GM06990 (cell line): ENCODE measurements around the gene PEX14.

Source experiments
- DNase-seq: peaks from one replicate; pipeline ENCODE4 v3.0.0-alpha.2; 2011; ENCODE audit not compliant: insufficient read length; ENCODE audit errors: extremely low read depth
- H3K27me3 ChIP-seq: replicated peaks from 2 replicates; pipeline ENCODE4 v1.6.0; 2011; ENCODE audit warnings: low read length; ENCODE audit not compliant: control insufficient read depth, insufficient read depth
- H3K36me3 ChIP-seq: 2 replicates; pipeline ENCODE4 v1.5.1; 2011; ENCODE audit warnings: low read length; ENCODE audit not compliant: control insufficient read depth, insufficient read depth
- H3K4me3 ChIP-seq: replicated peaks from 2 replicates; pipeline ENCODE4 v1.5.1; 2011; ENCODE audit warnings: low read depth, mild to moderate bottlenecking, control low read depth, low read length
- TF ChIP-seq, protein P1 (sequence below): IDR thresholded peaks from 2 replicates; pipeline ENCODE4 v1.5.1; 2011; ENCODE audit warnings: low read length, control low read depth, mild to moderate bottlenecking, inconsistent platforms; ENCODE audit not compliant: insufficient read depth, poor library complexity, severe bottlenecking

Gene PEX14

GRCh38 chr1:10608690-10609089, 133.9 kb downstream of the PEX14 start:
- TF ChIP-seq, protein P1, sequence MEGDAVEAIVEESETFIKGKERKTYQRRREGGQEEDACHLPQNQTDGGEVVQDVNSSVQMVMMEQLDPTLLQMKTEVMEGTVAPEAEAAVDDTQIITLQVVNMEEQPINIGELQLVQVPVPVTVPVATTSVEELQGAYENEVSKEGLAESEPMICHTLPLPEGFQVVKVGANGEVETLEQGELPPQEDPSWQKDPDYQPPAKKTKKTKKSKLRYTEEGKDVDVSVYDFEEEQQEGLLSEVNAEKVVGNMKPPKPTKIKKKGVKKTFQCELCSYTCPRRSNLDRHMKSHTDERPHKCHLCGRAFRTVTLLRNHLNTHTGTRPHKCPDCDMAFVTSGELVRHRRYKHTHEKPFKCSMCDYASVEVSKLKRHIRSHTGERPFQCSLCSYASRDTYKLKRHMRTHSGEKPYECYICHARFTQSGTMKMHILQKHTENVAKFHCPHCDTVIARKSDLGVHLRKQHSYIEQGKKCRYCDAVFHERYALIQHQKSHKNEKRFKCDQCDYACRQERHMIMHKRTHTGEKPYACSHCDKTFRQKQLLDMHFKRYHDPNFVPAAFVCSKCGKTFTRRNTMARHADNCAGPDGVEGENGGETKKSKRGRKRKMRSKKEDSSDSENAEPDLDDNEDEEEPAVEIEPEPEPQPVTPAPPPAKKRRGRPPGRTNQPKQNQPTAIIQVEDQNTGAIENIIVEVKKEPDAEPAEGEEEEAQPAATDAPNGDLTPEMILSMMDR = no peak
- no peak for DNase-seq
- Histone ChIP-seq H3K36me3 (no peaks in the 10 kb centered on the region; the same call in none of the 2 replicates), H3K27me3 (no peaks in the 10 kb centered on the region), H3K4me3 (no peak overlapping the region)

- no peak overlapping the region for H3K4me3 ChIP-seq
- TF ChIP-seq, protein P1 = no peak
- no peak for DNase-seq
- no peaks in the 10 kb centered on the region; the same call in 1 of the 2 replicates for H3K36me3 ChIP-seq
- H3K27me3 ChIP-seq = no peaks in the 10 kb centered on the region
These were observed 136.3 kb downstream of the PEX14 start for GRCh38 chr1:10610901-10611600.

GRCh38 chr1:10612436-10613160, 137.8 kb downstream of the PEX14 start:
- Histone ChIP-seq H3K36me3 (no peaks in the 10 kb centered on the region), H3K27me3 (no peaks in the 10 kb centered on the region), H3K4me3 (no peak overlapping the region)
- DNase-seq = no peak
- TF ChIP-seq, protein P1 = no peak

GRCh38 chr1:10613340-10613739, 138.6 kb downstream of the PEX14 start:
- no peak for DNase-seq
- TF ChIP-seq, protein P1 = no peak
- no peaks in the 10 kb centered on the region for H3K27me3 ChIP-seq
- no peak overlapping the region for H3K4me3 ChIP-seq
- peaks cover 1% of the 10 kb centered on the region; the same call in 1 of the 2 replicates for H3K36me3 ChIP-seq

GRCh38 chr1:10613861-10614260, 139.1 kb downstream of the PEX14 start:
- DNase-seq = no peak
- Histone ChIP-seq H3K27me3 (no peaks in the 10 kb centered on the region), H3K4me3 (no peak overlapping the region), H3K36me3 (peaks cover 4% of the 10 kb centered on the region)
- TF ChIP-seq, protein P1 = no peak
